Ramos (cell line): ENCODE data around the gene GOPC.
"Not testable (repeated sequence)": the region's sequence is repeated elsewhere in the genome, so short reads cannot be mapped to it uniquely, and the experiment has no call there.

ENCODE experiments used
- in situ Hi-C: fragments of 300-500 bp; cut with MboI; formaldehyde crosslinking; loops from one replicate; pipeline ENCODE4 v1.14.3; 2022; ENCODE audit warnings: low sequenced_read_pairs; ENCODE audit not compliant: unreplicated experiment

The GOPC gene

DNA sequence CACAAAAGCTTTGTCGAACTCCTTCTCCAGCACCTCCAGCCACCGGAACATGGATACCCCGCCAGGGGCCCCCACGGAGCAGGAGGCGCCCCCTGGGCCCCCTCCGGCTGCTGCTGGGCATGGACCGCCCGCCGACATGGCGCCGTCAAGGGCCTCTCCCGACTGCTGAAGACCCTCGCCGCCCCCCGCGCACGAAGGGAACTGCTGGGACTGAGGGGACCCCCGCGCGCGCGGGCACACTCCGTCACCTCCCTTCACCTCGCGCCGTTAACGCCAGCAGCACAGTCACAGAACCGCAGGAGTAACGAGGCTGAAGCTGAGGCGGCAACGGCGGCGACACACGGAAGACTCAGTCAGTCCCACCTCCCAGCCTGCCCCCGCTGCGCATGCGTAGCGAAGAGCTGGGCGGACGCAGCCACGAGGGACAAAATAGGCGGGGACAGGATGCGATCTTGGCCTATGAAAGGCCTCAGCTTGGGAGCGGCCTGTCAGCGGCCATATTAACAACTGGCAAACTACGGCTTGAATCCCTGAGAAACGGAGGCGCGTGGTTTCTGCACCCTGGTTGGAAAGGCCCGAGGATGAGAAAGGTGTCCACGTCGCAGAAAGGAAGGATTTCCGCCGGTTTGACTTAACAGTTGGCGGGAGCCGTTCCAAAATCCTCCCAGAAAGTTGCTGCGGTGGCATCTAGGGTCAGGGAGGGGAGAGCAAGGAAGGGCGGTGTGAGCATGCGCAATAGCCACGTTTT, at the start of gene GOPC:
TSS of gene GOPC (minus strand) at position 361 of the 748 bp plus-strand sequence. CDS start at position 138, 223 bp downstream.
- in situ Hi-C loops, result no loop called here

DNA sequence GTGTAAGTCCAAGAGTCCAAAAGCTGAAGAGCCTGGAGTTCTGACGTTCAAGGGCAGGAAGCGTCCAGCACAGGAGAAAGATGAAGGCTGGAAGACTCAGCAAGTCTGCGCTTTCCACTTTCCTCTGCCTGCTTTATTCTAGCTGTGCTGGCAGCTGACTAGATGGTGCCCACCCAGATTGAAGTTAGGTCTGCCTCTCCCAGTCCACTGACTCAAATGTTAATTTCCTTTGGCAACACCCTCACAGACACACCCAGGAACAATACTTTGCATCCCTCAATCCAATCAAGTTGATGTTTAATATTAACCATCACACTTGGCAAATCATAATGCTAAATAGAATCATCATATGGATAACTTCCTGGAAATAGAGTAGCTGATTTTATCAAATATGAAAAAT, 49.7 kb upstream of the GOPC start:
- in situ Hi-C loops, result not testable (repeated sequence)

GRCh38 chr6:117642976-117643375, 40.7 kb upstream of the GOPC start:
- in situ Hi-C loops, result no loop called here

- in situ Hi-C loops, result no loop called here
Measured at GRCh38 chr6:117637770-117638169, 35.5 kb upstream of the GOPC start.

GRCh38 chr6:117629119-117629660, 26.9 kb upstream of the GOPC start:
- in situ Hi-C loops, result no loop called here

DNA sequence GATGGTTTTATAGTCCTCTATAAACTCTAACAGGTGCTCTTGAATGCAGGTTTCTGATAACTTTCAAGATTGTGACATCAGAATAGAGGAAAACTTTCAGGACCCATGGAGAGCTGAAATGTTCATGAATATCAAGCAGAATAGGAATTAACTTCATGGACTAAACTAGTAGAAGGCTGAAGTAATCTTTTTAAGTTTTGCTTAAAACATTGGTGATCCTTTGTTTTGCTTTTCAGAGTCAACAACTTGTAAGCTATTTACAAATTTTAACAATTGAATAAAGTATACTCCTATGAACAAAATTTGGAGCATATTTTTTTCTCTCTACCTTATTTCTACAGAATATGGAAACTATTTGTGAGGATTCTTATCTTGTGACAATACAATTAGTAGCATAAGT, 25.2 kb upstream of the GOPC start:
- in situ Hi-C loops, result no loop called here

DNA sequence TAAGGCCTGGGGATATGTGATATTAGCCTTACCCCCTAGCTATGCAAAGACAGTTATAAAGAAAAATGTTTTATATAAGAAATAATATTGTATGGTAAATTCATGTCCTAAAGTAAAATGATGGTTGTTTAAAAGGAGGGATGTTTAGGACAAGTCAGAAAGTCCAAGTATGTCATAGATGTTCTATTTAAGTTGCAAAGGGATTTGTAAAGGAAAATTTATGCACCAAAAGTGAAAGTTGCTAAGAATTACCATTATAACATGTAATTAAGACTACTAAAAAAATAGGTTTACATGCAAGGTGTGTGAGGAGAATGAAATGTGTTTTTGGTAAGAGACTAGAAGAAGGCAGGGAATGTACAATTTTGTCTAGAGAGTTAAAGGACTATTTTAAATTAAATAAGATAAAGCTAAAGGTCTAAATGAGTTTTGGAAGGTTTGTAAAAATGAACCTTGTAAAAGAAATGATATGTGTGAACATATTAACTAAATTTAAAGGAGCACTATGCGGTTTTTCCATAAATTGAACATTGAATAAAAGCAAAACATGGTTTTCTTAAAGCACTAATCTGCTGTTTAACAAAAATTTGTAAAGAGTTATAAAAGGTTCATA, 22.7 kb upstream of the GOPC start:
- in situ Hi-C loops, result no loop called here

GRCh38 chr6:117619178-117619577, 16.9 kb upstream of the GOPC start:
- in situ Hi-C loops, result no loop called here

GRCh38 chr6:117617210-117618035, 15.1 kb upstream of the GOPC start:
- in situ Hi-C loops, result no loop called here

- in situ Hi-C loops, result no loop called here
Measured at GRCh38 chr6:117616391-117617209, 14.3 kb upstream of the GOPC start.

- in situ Hi-C loops, result no loop called here
Measured at GRCh38 chr6:117615750-117616390, 13.6 kb upstream of the GOPC start.

DNA sequence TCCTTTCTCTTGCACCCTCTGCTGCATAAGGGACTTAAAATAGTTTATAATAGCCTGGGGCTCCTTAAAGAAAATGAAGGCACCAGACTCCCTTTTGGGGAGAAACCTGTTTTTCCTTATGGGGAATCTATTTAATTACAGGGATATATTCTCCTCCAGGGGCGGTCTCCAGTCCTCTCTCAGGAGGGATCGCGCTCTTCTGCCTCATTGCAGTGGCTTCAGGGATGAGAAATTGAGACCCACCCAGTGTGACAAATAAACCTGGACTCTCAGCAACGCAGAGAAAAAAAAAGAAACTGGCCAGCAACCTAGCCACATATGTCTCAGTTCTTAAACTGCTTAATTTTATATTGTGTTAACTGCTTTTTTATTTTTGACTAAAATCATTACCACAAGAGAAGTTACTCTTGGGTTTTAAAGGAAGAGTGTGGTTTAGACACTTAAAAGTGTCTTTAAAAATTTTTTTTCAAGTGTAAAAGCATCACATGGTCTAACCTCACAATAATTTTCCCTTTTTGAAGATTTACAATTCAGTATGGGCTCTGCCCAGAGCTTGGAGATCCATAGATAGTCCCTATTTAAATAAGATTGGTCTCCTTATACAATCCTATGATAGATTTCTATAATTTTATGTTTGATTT, 11.7 kb upstream of the GOPC start:
- in situ Hi-C loops, result no loop called here

- in situ Hi-C loops, result loop anchor here (5.0 kb wide), 1 partner anchor 160 kb away; no protein-coding TSS in a partner anchor
Measured at GRCh38 chr6:117607511-117607910, 5.2 kb upstream of the GOPC start.

GRCh38 chr6:117605169-117605826, 3.0 kb upstream of the GOPC start:
- in situ Hi-C loops, result loop anchor here (5.0 kb wide), 1 partner anchor 158 kb away; no protein-coding TSS in a partner anchor

DNA sequence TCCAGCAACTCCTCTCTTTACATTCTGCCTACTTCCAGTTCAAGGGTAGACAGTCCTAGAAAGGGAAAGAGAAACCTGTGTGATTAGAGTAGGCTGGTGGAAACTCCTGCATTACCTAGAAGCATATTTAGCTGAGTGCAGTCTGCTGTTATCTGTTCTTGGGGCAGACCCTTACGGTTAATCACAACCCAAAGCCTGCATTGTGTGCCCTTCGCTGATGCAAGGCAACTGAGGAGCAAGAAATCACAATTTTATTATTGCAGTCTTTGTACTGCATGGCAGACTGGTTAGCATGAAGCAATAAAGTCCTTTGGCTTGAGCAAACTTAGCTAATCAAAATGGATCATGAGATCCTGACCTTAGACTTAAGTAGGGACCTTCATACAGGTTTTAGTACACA, 1.5 kb upstream of the GOPC start:
- in situ Hi-C loops, result no loop called here

GRCh38 chr6:117602899-117603588, 733 bp upstream of the GOPC start:
- in situ Hi-C loops, result no loop called here

GRCh38 chr6:117601811-117602150, 530 bp downstream of the GOPC start:
- in situ Hi-C loops, result no loop called here
